GM21528 (cell line): ENCODE data around the gene SUGP2.

Experiments used
- ATAC-seq: cut with Tn5 transposase; IDR thresholded peaks from one replicate; pipeline ENCODE4 v1.9.1; 2021; ENCODE audit warnings: mild to moderate bottlenecking, moderate library complexity; ENCODE audit not compliant: unreplicated experiment, low FRiP score

The SUGP2 gene

GRCh38 chr19:18995804-18996241, 37.5 kb downstream of the SUGP2 start:
- ATAC-seq = no peak

- no peak for ATAC-seq
These were observed 40.2 kb downstream of the SUGP2 start for GRCh38 chr19:18993115-18993514.

GRCh38 chr19:18992696-18993095, 40.6 kb downstream of the SUGP2 start:
- ATAC-seq = no peak

- no peak for ATAC-seq
These were observed 41.8 kb downstream of the SUGP2 start for GRCh38 chr19:18991468-18991867.

- no peak for ATAC-seq
These were observed 42.3 kb downstream of the SUGP2 start for GRCh38 chr19:18991006-18991405.

GRCh38 chr19:18990128-18990708, 43.1 kb downstream of the SUGP2 start:
- no peak for ATAC-seq

- no peak for ATAC-seq
These were observed 44.0 kb downstream of the SUGP2 start for GRCh38 chr19:18989316-18989715.

GRCh38 chr19:18987456-18987855, 45.9 kb downstream of the SUGP2 start:
- no peak for ATAC-seq

- ATAC-seq = no peak
These were observed 48.1 kb downstream of the SUGP2 start for GRCh38 chr19:18985257-18985656.

GRCh38 chr19:18984251-18984650, 49.1 kb downstream of the SUGP2 start:
- ATAC-seq = no peak

GRCh38 chr19:18982669-18983068, 50.6 kb downstream of the SUGP2 start:
- ATAC-seq = no peak

- no peak for ATAC-seq
These were observed 52.8 kb downstream of the SUGP2 start for GRCh38 chr19:18980432-18981020.

- no peak for ATAC-seq
These were observed 54.7 kb downstream of the SUGP2 start for GRCh38 chr19:18978616-18979015.

GRCh38 chr19:18975869-18976268, 57.4 kb downstream of the SUGP2 start:
- ATAC-seq = no peak

- no peak for ATAC-seq
These were observed 58.3 kb downstream of the SUGP2 start for GRCh38 chr19:18975011-18975410.

GRCh38 chr19:18972851-18973250, 60.5 kb downstream of the SUGP2 start:
- ATAC-seq = no peak

- ATAC-seq = no peak
These were observed 61.0 kb downstream of the SUGP2 start for GRCh38 chr19:18972301-18972811.

- no peak for ATAC-seq
These were observed 63.2 kb downstream of the SUGP2 start for GRCh38 chr19:18969931-18970659.

- no peak for ATAC-seq
These were observed 65.8 kb downstream of the SUGP2 start for GRCh38 chr19:18967358-18968146.

GRCh38 chr19:18966307-18966706, 67.0 kb downstream of the SUGP2 start:
- ATAC-seq = no peak

GRCh38 chr19:18964121-18964520, 69.2 kb downstream of the SUGP2 start:
- no peak for ATAC-seq
